ENCODE data around the gene PREPL. TPM values are rescaled to one million over a fixed set of nuclear protein-coding genes. Genes with fewer than 3 reads are reported as not detected.

The PREPL gene
- total and polyA plus RNA-seq, 10 of the 15 experiments (the other 5 are each of a cell fraction or from before 2014, with no cell fraction given): 9.2 to 43.0 (median 20.4) TPM

GRCh38 chr2:44362207-44363015, 1.1 kb upstream of the PREPL start (continued):
- no peak for TF ChIP-seq IRF5 (IDR thresholded peaks at IDR 0.05; ENCODE audit: borderline replicate concordance)
- TF ChIP-seq MXI1 (IDR thresholded peaks at IDR 0.05; ENCODE audit: low read depth, low read length): peak; percentile 45; the same call in 1 of the 2 replicates
- TF ChIP-seq ASH2L (IDR thresholded peaks at IDR 0.05; ENCODE audit: borderline replicate concordance, low read depth): no peak
- TF ChIP-seq NRF1 (conservative IDR thresholded peaks at IDR 0.05; ENCODE audit: low read depth, low read length): no peak
- no peak for TF ChIP-seq USF1 (IDR thresholded peaks at IDR 0.05; ENCODE audit: borderline replicate concordance, extremely low read length, insufficient read depth, low read depth, low read length)
- TF ChIP-seq LARP7 (IDR thresholded peaks at IDR 0.05): no peak; the same call in 1 of the 2 replicates
- peak; percentile 72; the same call in 1 of the 2 replicates for TF ChIP-seq MLLT1 (IDR thresholded peaks at IDR 0.05)
